Prostate gland (tissue), 2 donors: ENCODE data around the gene CUL1. TPM values are rescaled to one million over a fixed set of nuclear protein-coding genes. Genes with fewer than 3 reads are reported as not detected.
"Not testable (repeated sequence)": the region's sequence is repeated elsewhere in the genome, so short reads cannot be mapped to it uniquely, and the experiment has no call there.

Source experiments
- DNase-seq: peaks from one replicate; pipeline ENCODE4 v3.0.0-alpha.2; 2019; ENCODE audit warnings: low spot score
- H3K27ac ChIP-seq, 2 donors: fragments of 200-600 bp; sonication (generic); 2 replicates each; pipeline ENCODE4 v1.5.1; 2017 to 2019
- H3K27me3 ChIP-seq: fragments of 200-600 bp; sonication (generic); replicated peaks from 2 replicates; pipeline ENCODE4 v1.5.1; 2019; ENCODE audit not compliant: insufficient read depth
- H3K36me3 ChIP-seq, 2 donors: fragments of 200-600 bp; sonication (generic); 1 replicate in 1 of 2; 2 replicates in 1 of 2; pipeline versions ENCODE4 v1.5.1 to v1.8.1; 2017 to 2019
- H3K4me1 ChIP-seq: fragments of 200-600 bp; sonication (generic); replicated peaks from 2 replicates; pipeline ENCODE4 v1.5.1; 2019
- H3K4me3 ChIP-seq, 2 donors: fragments of 200-600 bp; sonication (generic); 2 replicates each; pipeline ENCODE4 v1.5.1; 2017 to 2019
- H3K9me3 ChIP-seq: fragments of 200-600 bp; sonication (generic); 2 replicates; pipeline ENCODE4 v1.5.1; 2017
- CTCF ChIP-seq, 4 experiments: fragments of 200-600 bp in 2 of 4; fragments of 450-650 bp in 2 of 4; sonication (generic) in 2 of 4; IDR thresholded peaks; 1 replicate in 3 of 4; 2 replicates in 1 of 4; pipeline ENCODE4 v1.5.1; 2016 to 2019; ENCODE audit warnings: antibody characterized with exemption in 4 of 4, mild to moderate bottlenecking in 2 of 4, moderate library complexity in 2 of 4
- POLR2A ChIP-seq: fragments of 450-650 bp; IDR thresholded peaks from one replicate; pipeline ENCODE4 v1.6.1; 2016; ENCODE audit warnings: antibody characterized with exemption, mild to moderate bottlenecking
- POLR2AphosphoS5 ChIP-seq: sonication (generic); formaldehyde crosslinking; IDR thresholded peaks from one replicate; pipeline ENCODE4 v1.6.1; 2017; ENCODE audit warnings: antibody characterized with exemption
- WGBS: methylation state at CpG from one replicate; pipeline ENCODE4 v1.1.5; 2018; 5-methylcytosine and 5-hydroxymethylcytosine counted together
- intact Hi-C: fragments of 100-400 bp; cut with DNase I; formaldehyde crosslinking; loops from one replicate; pipeline ENCODE4 v1.14.2; 2022
- total RNA-seq, 2 donors: library from RNA; depleted of rRNA; stranded (reverse); fragments of >200 nt; gene quantifications; one replicate each; pipeline ENCODE4 v1.1.0, GENCODE V29; 2016

The CUL1 gene
- total RNA-seq, 2 donors from 2014 or later = 39.0 to 105 TPM

DNA sequence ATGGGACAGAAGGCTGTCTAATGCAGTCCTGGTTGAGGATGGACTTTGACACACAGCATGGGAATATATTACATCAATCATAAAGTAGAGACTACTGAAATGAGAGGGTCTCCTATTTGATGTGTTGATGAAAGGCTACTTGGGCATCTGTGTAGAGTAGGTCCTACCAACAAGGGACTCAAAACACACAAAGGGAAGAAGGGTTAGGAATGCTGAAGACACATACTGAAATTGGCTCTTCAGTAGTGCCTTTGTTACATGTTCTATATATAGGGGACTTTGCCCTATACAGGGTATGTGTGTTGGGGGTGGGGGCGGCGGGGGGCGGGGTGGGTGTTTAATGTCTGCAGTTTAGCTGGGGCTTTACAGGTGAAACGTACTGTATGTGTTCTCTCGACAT lies 7.7 kb downstream of the CUL1 start:
- TF ChIP-seq CTCF (IDR thresholded peaks at IDR 0.05) = no peak
- no peak for TF ChIP-seq POLR2AphosphoS5
- no peak for TF ChIP-seq POLR2A
- no peak for DNase-seq
- intact Hi-C loops = loop anchor here (10.0 kb wide), 1 partner anchor 258 kb away; no protein-coding TSS in a partner anchor
- Histone ChIP-seq H3K9me3 (no peaks in the 10 kb centered on the region), H3K27me3 (no peaks in the 10 kb centered on the region), H3K27ac (no peak overlapping the region), H3K36me3 (no peaks in the 10 kb centered on the region), H3K4me1 (peaks cover 2% of the 10 kb centered on the region), H3K4me3 (no peak overlapping the region)
- WGBS = 64% methylated on average over 5 of the region's 5 CpGs

- no peaks in the 10 kb centered on the region for H3K9me3 ChIP-seq
- TF ChIP-seq CTCF (IDR thresholded peaks at IDR 0.05) (no peak), POLR2AphosphoS5 (no peak), POLR2A (no peak)
- no peaks in the 10 kb centered on the region for H3K27me3 ChIP-seq
- no peak overlapping the region for H3K4me3 ChIP-seq
- no peaks in the 10 kb centered on the region for H3K4me1 ChIP-seq
- H3K36me3 ChIP-seq = no peaks in the 10 kb centered on the region
- no peak for DNase-seq
- WGBS = 84% methylated on average over 7 of the region's 7 CpGs
- H3K27ac ChIP-seq = no peak overlapping the region
- intact Hi-C loops = loop anchor here (10.0 kb wide), 1 partner anchor 257 kb away; no protein-coding TSS in a partner anchor
Measured at GRCh38 chr7:148708026-148708885, 9.6 kb downstream of the CUL1 start.

GRCh38 chr7:148709014-148709413 lies 10.3 kb downstream of the CUL1 start:
- no peaks in the 10 kb centered on the region for H3K4me1 ChIP-seq
- H3K27ac ChIP-seq = no peak overlapping the region
- no peaks in the 10 kb centered on the region for H3K27me3 ChIP-seq
- H3K36me3 ChIP-seq = no peaks in the 10 kb centered on the region
- no peak overlapping the region for H3K4me3 ChIP-seq
- no peak for DNase-seq
- intact Hi-C loops = loop anchor here (10.0 kb wide), 1 partner anchor 256 kb away; no protein-coding TSS in a partner anchor
- H3K9me3 ChIP-seq = no peaks in the 10 kb centered on the region
- TF ChIP-seq CTCF (IDR thresholded peaks at IDR 0.05) = no peak
- no peak for TF ChIP-seq POLR2A
- no peak for TF ChIP-seq POLR2AphosphoS5
- 52% methylated on average over 6 of the region's 6 CpGs for WGBS

DNA sequence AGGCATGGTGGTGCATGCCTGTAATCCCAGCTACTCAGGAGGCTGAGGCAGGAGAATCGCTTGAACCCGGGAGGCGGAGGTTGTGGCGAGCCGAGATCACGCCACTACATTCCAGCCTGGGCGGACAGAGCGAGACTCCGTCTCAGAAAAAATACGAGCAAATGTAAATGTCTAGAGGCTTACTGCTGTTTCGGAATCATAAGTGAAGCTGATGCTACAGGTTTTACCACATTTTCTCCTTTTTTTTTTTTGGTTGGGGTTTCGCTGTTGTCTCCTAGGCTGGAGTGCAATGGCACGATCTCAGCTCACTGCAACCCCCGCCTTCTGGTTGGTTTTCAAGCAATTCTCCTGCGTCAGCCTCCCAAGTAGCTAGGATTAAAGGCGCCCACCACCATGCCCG lies 11.7 kb downstream of the CUL1 start:
- intact Hi-C loops, H3K27ac ChIP-seq, H3K9me3 ChIP-seq, H3K4me3 ChIP-seq, H3K4me1 ChIP-seq, H3K27me3 ChIP-seq, DNase-seq, H3K36me3 ChIP-seq: not testable (repeated sequence)
- 95% methylated on average over 17 of the region's 17 CpGs for WGBS

DNA sequence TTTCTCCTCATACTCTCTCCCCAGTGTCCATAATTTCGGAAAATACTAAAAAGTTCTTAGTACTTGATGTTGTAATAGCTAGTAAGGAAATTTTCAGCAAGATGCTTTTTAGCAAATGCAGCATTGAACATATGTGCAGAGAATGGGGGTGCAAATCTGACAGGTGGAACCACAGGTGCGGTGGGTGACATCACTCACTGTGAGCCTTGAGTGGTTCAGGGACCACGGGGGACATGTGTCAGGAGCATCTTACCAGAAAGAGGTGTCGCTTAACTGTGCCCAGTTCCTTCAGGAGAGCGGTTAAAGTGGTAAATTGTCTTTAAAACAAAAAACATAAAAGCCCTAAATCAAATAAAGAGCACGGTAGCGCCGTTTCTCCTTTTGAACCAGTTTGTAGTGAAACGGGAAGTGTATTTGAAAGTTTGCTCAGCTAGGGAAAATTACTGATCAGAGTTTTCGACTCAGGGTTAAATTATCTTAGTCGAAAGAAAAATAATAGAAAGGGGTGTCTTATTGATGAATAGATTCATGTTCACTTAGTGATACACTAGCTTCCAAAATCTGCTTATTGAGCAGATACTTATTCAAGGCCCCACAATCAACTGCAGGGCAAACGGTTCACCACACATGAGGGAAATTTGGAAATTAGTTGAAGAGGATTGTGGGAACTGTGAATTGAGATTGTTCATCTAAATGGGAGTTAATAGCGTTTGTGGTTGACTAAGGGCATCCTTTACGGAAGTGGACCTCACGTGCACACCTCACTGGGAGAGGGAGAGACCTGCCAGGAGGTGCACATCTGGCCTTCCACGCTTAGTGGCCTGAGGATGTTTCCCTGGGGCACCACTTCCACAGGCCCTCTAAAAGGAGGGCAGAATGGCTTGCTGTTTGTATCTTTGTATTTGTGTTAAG lies 12.7 kb downstream of the CUL1 start:
- Histone ChIP-seq H3K9me3 (no peaks in the 10 kb centered on the region), H3K36me3 (no peaks in the 10 kb centered on the region), H3K4me1 (no peaks in the 10 kb centered on the region), H3K27ac (no peak overlapping the region), H3K27me3 (no peaks in the 10 kb centered on the region), H3K4me3 (no peak overlapping the region)
- 79% methylated on average over 16 of the region's 16 CpGs for WGBS
- TF ChIP-seq POLR2A = no peak
- TF ChIP-seq POLR2AphosphoS5 = no peak
- no peak for TF ChIP-seq CTCF (IDR thresholded peaks at IDR 0.05)
- intact Hi-C loops = no loop called here
- no peak for DNase-seq
